ENCODE data around the gene ZFP36L1.

Gene ZFP36L1

GRCh38 chr14:68739701-68740100 is 53.2 kb downstream of the ZFP36L1 start:
- no peak for DNase-seq (ENCODE audit: insufficient read length)
- TF ChIP-seq POLR2A (IDR thresholded peaks at IDR 0.05; ENCODE audit: low read depth, low read length) (no peak), TAF1 (IDR thresholded peaks at IDR 0.05; ENCODE audit: borderline replicate concordance, low read depth, low read length) (no peak), POLR2AphosphoS5 (IDR thresholded peaks at IDR 0.05; ENCODE audit: low read depth, low read length) (no peak)
- FAIRE-seq: no peak

GRCh38 chr14:68738559-68738958 is 54.3 kb downstream of the ZFP36L1 start:
- no peak for DNase-seq (ENCODE audit: insufficient read length)
- no peak for TF ChIP-seq TAF1 (IDR thresholded peaks at IDR 0.05; ENCODE audit: borderline replicate concordance, low read depth, low read length)
- FAIRE-seq: no peak

All from GM12892 (cell line).